HEK293 (cell line): ENCODE measurements around the gene MYD88.

Source experiments
- CTCF ChIP-seq: fragments of 450-650 bp; formaldehyde crosslinking; IDR thresholded peaks from 2 replicates; pipeline ENCODE4 v1.5.1; 2016; ENCODE audit warnings: missing biosample characterization, missing genetic modification characterization
- SP2 ChIP-seq: fragments of 450-650 bp; formaldehyde crosslinking; IDR thresholded peaks from 2 replicates; pipeline ENCODE4 v1.5.1; 2016; ENCODE audit warnings: missing biosample characterization, missing genetic modification characterization
- TCF7L2 ChIP-seq: IDR thresholded peaks from 2 replicates; pipeline ENCODE4 v1.6.1; 2011; ENCODE audit warnings: low read depth, mild to moderate bottlenecking, inconsistent platforms, low read length, moderate library complexity, borderline replicate concordance
- ZNF157 ChIP-seq: fragments of 450-650 bp; formaldehyde crosslinking; IDR thresholded peaks from 2 replicates; pipeline ENCODE4 v1.5.1; 2016; ENCODE audit warnings: missing biosample characterization, missing genetic modification characterization
- ZNF174 ChIP-seq: fragments of 450-650 bp; formaldehyde crosslinking; IDR thresholded peaks from 2 replicates; pipeline ENCODE4 v1.5.0; 2017; ENCODE audit warnings: missing biosample characterization, mild to moderate bottlenecking, missing genetic modification characterization
- ZNF274 ChIP-seq, 2 experiments: fragments of 200-500 bp in 1 of 2; fragments of 450-650 bp in 1 of 2; sonication (Bioruptor generic) in 1 of 2; formaldehyde crosslinking in 1 of 2; IDR thresholded peaks; 2 replicates each; pipeline versions ENCODE4 v1.5.1 to v1.6.1; 2014 to 2016; ENCODE audit warnings: borderline replicate concordance in 1 of 2, inconsistent platforms in 1 of 2, low read length in 1 of 2, missing biosample characterization in 1 of 2, missing genetic modification characterization in 1 of 2
- ZNF362 ChIP-seq: fragments of 450-650 bp; formaldehyde crosslinking; IDR thresholded peaks from 2 replicates; pipeline ENCODE4 v1.5.1; 2016; ENCODE audit warnings: missing biosample characterization, missing genetic modification characterization
- ZNF513 ChIP-seq: fragments of 450-650 bp; IDR thresholded peaks from 2 replicates; pipeline ENCODE4 v1.5.1; 2018; ENCODE audit warnings: missing biosample characterization, missing genetic modification characterization
- ZNF670 ChIP-seq: fragments of 450-650 bp; formaldehyde crosslinking; IDR thresholded peaks from 2 replicates; pipeline ENCODE4 v1.5.1; 2016; ENCODE audit warnings: missing biosample characterization, missing genetic modification characterization, low read depth
- ZNF768 ChIP-seq: fragments of 450-650 bp; formaldehyde crosslinking; IDR thresholded peaks from 2 replicates; pipeline ENCODE4 v1.5.1; 2018; ENCODE audit warnings: missing biosample characterization, mild to moderate bottlenecking, missing genetic modification characterization

GRCh38 chr3:38089163-38089562 lies 49.3 kb upstream of the MYD88 start:
- TF ChIP-seq ZNF274 (IDR thresholded peaks at IDR 0.05; ENCODE audit: low read length) (no peak), ZNF274 (tag by site-specific recombination; IDR thresholded peaks at IDR 0.05; ENCODE audit: borderline replicate concordance) (no peak), ZNF174 (no peak), ZNF670 (tag by site-specific recombination) (no peak), CTCF (no peak), ZNF768 (no peak), ZNF362 (tag by site-specific recombination) (no peak), ZNF157 (tag by site-specific recombination) (no peak), TCF7L2 (no peak), ZNF513 (tag by site-specific recombination) (no peak), SP2 (tag by site-specific recombination) (no peak)
